ENCODE results near the gene AGMAT. TPM values are rescaled to one million over a fixed set of nuclear protein-coding genes. Genes with fewer than 3 reads are reported as not detected.

The AGMAT gene
- total and polyA plus RNA-seq, 2 of the 4 experiments (the other 2 are of a cell fraction): 0.18 to 0.26 TPM

- in situ Hi-C loops (cut with MboI; ENCODE audit: low sequenced_read_pairs): no loop called here
- CTCF ChIA-PET: interaction anchor here (0.6 kb wide), 1 partner anchor 212 kb away, joined by 3 read pairs; no protein-coding TSS in a partner anchor
- TF ChIP-seq FOS (IDR thresholded peaks at IDR 0.05; ENCODE audit: low read depth, low read length) (no peak), POLR2A (IDR thresholded peaks at IDR 0.05; ENCODE audit: low read depth, low read length) (no peak), SMC3 (IDR thresholded peaks at IDR 0.05; ENCODE audit: low read depth, low read length) (no peak), RFX5 (IDR thresholded peaks at IDR 0.05; ENCODE audit: low read depth, low read length) (no peak)
- H3K4ac ChIP-seq (ENCODE audit: low read depth, low read length): no peak overlapping the region
- POLR2A ChIA-PET (ENCODE audit: unreplicated experiment): no interaction called here
- H2BK15ac ChIP-seq (ENCODE audit: low read depth, low read length): no peak overlapping the region
- no TSS peak for BruUV-seq (replicated peaks)
- no peak overlapping the region for H2BK20ac ChIP-seq (ENCODE audit: low read depth, low read length)
- no peak overlapping the region for H2AFZ ChIP-seq (replicated peaks; ENCODE audit: low read length, poor library complexity)
- no peak overlapping the region for H4K8ac ChIP-seq (ENCODE audit: low read depth in 2 of 2, low read length in 2 of 2)
- H3K9ac ChIP-seq (ENCODE audit: low read depth, low read length): no peak overlapping the region
- DNase-seq (no peak), ATAC-seq (ENCODE audit: low read depth) (no peak)
- no peak overlapping the region for H2AK9ac ChIP-seq (replicated peaks; ENCODE audit: low read depth, low read length, poor library complexity)
- no peak overlapping the region for H3K4me3 ChIP-seq (ENCODE audit: insufficient read depth, low read depth, low read length)
- H3K18ac ChIP-seq (ENCODE audit: low read depth, low read length): no peak overlapping the region
- H4K20me1 ChIP-seq (ENCODE audit: insufficient read depth, low read length): no peaks in the 10 kb centered on the region
- H3K27me3 ChIP-seq (ENCODE audit: control insufficient read depth, insufficient read depth, low read length): no peaks in the 10 kb centered on the region
- no peaks in the 10 kb centered on the region for H3K9me3 ChIP-seq (ENCODE audit: control insufficient read depth, insufficient read depth, low read length)
- H2AK5ac ChIP-seq (ENCODE audit: low read depth, low read length): no peak overlapping the region
- intact Hi-C loops (cut with micrococcal nuclease): no loop called here
- H3K4me2 ChIP-seq (ENCODE audit: low read depth, low read length): no peak overlapping the region
- H2BK120ac ChIP-seq (ENCODE audit: low read depth, low read length): no peak overlapping the region
- H3K56ac ChIP-seq (ENCODE audit: extremely low read depth, insufficient read depth, low read length): no peak overlapping the region
- no peaks in the 10 kb centered on the region for H3K4me1 ChIP-seq (ENCODE audit: control insufficient read depth, insufficient read depth, low read length)
- H4K5ac ChIP-seq (ENCODE audit: low read depth, low read length): no peak overlapping the region
- H4K91ac ChIP-seq (ENCODE audit: insufficient read depth, low read depth, low read length): no peak overlapping the region
- no peak overlapping the region for H3K14ac ChIP-seq (replicated peaks; ENCODE audit: low read depth, low read length)
- H3K23ac ChIP-seq (ENCODE audit: low read depth, low read length): no peak overlapping the region; the same call in 1 of the 2 replicates
- no peaks in the 10 kb centered on the region; the same call in 1 of the 2 replicates for H3K9me1 ChIP-seq (ENCODE audit: insufficient read depth, low read length)
- no peaks in the 10 kb centered on the region for H3K79me1 ChIP-seq (ENCODE audit: low read depth in 1 of 2, low read length in 2 of 2)
- dilution Hi-C loops (cut with HindIII; ENCODE audit: low sequenced_read_pairs, unreplicated experiment): no loop called here
- H3K36me3 ChIP-seq (ENCODE audit: control insufficient read depth, insufficient read depth, low read length): peaks cover 5% of the 10 kb centered on the region
- H3K27ac ChIP-seq (ENCODE audit: insufficient read depth, low read length): no peak overlapping the region
- no peak overlapping the region for H2BK5ac ChIP-seq (ENCODE audit: low read depth, low read length, poor library complexity, severe bottlenecking)
Measured at GRCh38 chr1:15579683-15580047, 5.2 kb downstream of the AGMAT start.

All from IMR-90 (cell line).